ENCODE results near the gene CRYGA. TPM values are rescaled to one million over a fixed set of nuclear protein-coding genes. Genes with fewer than 3 reads are reported as not detected.

The CRYGA gene
- total RNA-seq, 1 experiment from 2014 or later = not detected

GRCh38 chr2:208210688-208211451, 47.5 kb upstream of the CRYGA start (continued):
- TF ChIP-seq PRRX2 (CRISPR knock-in tag; IDR thresholded peaks at IDR 0.05) = no peak
- TF ChIP-seq SMAD4 (CRISPR knock-in tag; IDR thresholded peaks at IDR 0.05) = no peak
- no peak for TF ChIP-seq ATF6 (CRISPR knock-in tag; IDR thresholded peaks at IDR 0.05)

GRCh38 chr2:208208335-208209085, 45.1 kb upstream of the CRYGA start:
- H3K9me3 Mint-ChIP-seq = no peaks in the 10 kb centered on the region
- ATAC-seq = no peak
- H3K4me1 Mint-ChIP-seq = peaks cover 4% of the 10 kb centered on the region; the same call in 1 of the 2 replicates
- H3K27ac Mint-ChIP-seq = no peak overlapping the region
- DNase-seq (ENCODE audit: low spot score) = no peak
- H3K4me3 Mint-ChIP-seq = no peak overlapping the region
- H3K36me3 Mint-ChIP-seq = no peaks in the 10 kb centered on the region
- ChIA-PET CTCF (interaction anchor here (2.0 kb wide), 1 partner anchor 33 kb away, joined by 10 read pairs; no protein-coding TSS in a partner anchor), POLR2A (no interaction called here)
- TF ChIP-seq CREB1 (CRISPR knock-in tag; IDR thresholded peaks at IDR 0.05) (no peak), AFF4 (CRISPR knock-in tag; IDR thresholded peaks at IDR 0.05; ENCODE audit: borderline replicate concordance) (no peak), USF2 (CRISPR knock-in tag; IDR thresholded peaks at IDR 0.05) (no peak), E2F5 (CRISPR knock-in tag; IDR thresholded peaks at IDR 0.05) (no peak), ZNF138 (CRISPR knock-in tag; conservative IDR thresholded peaks at IDR 0.05) (no peak), RELA (CRISPR knock-in tag; IDR thresholded peaks at IDR 0.05; ENCODE audit: borderline replicate concordance) (no peak), PRRX2 (CRISPR knock-in tag; IDR thresholded peaks at IDR 0.05) (no peak), ZNF232 (CRISPR knock-in tag; IDR thresholded peaks at IDR 0.05) (no peak), E2F1 (CRISPR knock-in tag; IDR thresholded peaks at IDR 0.05) (no peak), TEAD4 (CRISPR knock-in tag; IDR thresholded peaks at IDR 0.05) (no peak), TP53 (CRISPR knock-in tag; IDR thresholded peaks at IDR 0.05) (no peak), MLX (CRISPR knock-in tag; IDR thresholded peaks at IDR 0.05) (no peak), FOXJ3 (CRISPR knock-in tag; IDR thresholded peaks at IDR 0.05; ENCODE audit: borderline replicate concordance) (no peak), PRDM15 (CRISPR knock-in tag; IDR thresholded peaks at IDR 0.05) (no peak), SP1 (CRISPR knock-in tag; conservative IDR thresholded peaks at IDR 0.05) (no peak), E2F4 (CRISPR knock-in tag; IDR thresholded peaks at IDR 0.05; ENCODE audit: borderline replicate concordance, low read depth) (no peak), ZNF219 (CRISPR knock-in tag; IDR thresholded peaks at IDR 0.05; ENCODE audit: borderline replicate concordance) (no peak)
- H3K27me3 Mint-ChIP-seq (ENCODE audit: low read depth) = no peaks in the 10 kb centered on the region
